GM12878 (cell line): Measurements from ENCODE around the gene RBP3.

Experiments used
- CEBPB ChIP-seq, 2 experiments: fragments of 150-350 bp in 1 of 2; IDR thresholded peaks; 2 replicates each; pipeline ENCODE4 v1.6.1; 2012 to 2014; ENCODE audit warnings: low read depth in 2 of 2, low read length in 2 of 2, borderline replicate concordance in 1 of 2, inconsistent platforms in 1 of 2
- CTCF ChIP-seq, 3 experiments: IDR thresholded peaks in 2 of 3; conservative IDR thresholded peaks in 1 of 3; 2 replicates each; pipeline ENCODE4 v1.5.1; 2011; ENCODE audit warnings: low read depth in 3 of 3, low read length in 3 of 3, mild to moderate bottlenecking in 3 of 3, control low read depth in 2 of 3, moderate library complexity in 2 of 3, inconsistent platforms in 1 of 3, mixed read lengths in 1 of 3; ENCODE audit not compliant: control insufficient read depth in 2 of 3, insufficient read depth in 1 of 3; ENCODE audit errors: extremely low read depth in 1 of 3
- DPF2 ChIP-seq: fragments of 450-650 bp; IDR thresholded peaks from 2 replicates; pipeline ENCODE4 v1.6.1; 2017; ENCODE audit warnings: mild to moderate bottlenecking
- EGR1 ChIP-seq, 2 experiments: IDR thresholded peaks; 1 replicate in 1 of 2; 2 replicates in 1 of 2; pipeline ENCODE4 v1.6.1; 2011 to 2012; ENCODE audit warnings: low read depth in 2 of 2, low read length in 2 of 2, borderline replicate concordance in 1 of 2, mild to moderate bottlenecking in 1 of 2, moderate library complexity in 1 of 2

GRCh38 chr10:47402641-47403301, 54.6 kb downstream of the RBP3 start:
- no peak for TF ChIP-seq DPF2
- TF ChIP-seq CTCF (IDR thresholded peaks at IDR 0.05 in 2 of 3, conservative IDR thresholded peaks at IDR 0.05 in 1 of 3; ENCODE audit: control insufficient read depth in 2 of 3, extremely low read depth in 1 of 3, insufficient read depth in 1 of 3, low read depth in 3 of 3, low read length in 3 of 3) = no peak
- TF ChIP-seq EGR1 (IDR thresholded peaks at IDR 0.05; ENCODE audit: borderline replicate concordance in 1 of 2, low read depth in 2 of 2, low read length in 2 of 2) = no peak
- TF ChIP-seq CEBPB (IDR thresholded peaks at IDR 0.05; ENCODE audit: borderline replicate concordance in 1 of 2, low read depth in 2 of 2, low read length in 2 of 2) = no peak
